GM19452 (cell line): Measurements from ENCODE around the gene GLIPR1L1.
A peak's percentile ranks its signal among the peaks of the same experiment; 100 is the strongest.

ENCODE experiments used
- ATAC-seq: cut with Tn5 transposase; IDR thresholded peaks from one replicate; pipeline ENCODE4 v1.9.1; 2021; ENCODE audit not compliant: unreplicated experiment

The GLIPR1L1 gene

GRCh38 chr12:75334384-75335030 lies at the start of gene GLIPR1L1:
Gene GLIPR1L1 (plus strand): TSS chr12:75334670. CDS start chr12:75334729, 59 bp downstream.
- ATAC-seq, result peak; percentile 59

GRCh38 chr12:75288860-75289259 lies 45.6 kb upstream of the GLIPR1L1 start:
- no peak for ATAC-seq

- ATAC-seq, result no peak
These were observed 44.7 kb upstream of the GLIPR1L1 start for GRCh38 chr12:75289753-75290152.

GRCh38 chr12:75291014-75291413 lies 43.5 kb upstream of the GLIPR1L1 start:
- ATAC-seq, result no peak

- ATAC-seq, result no peak
These were observed 40.1 kb upstream of the GLIPR1L1 start for GRCh38 chr12:75294336-75294735.

- no peak for ATAC-seq
These were observed 39.7 kb upstream of the GLIPR1L1 start for GRCh38 chr12:75294797-75295196.

- no peak for ATAC-seq
These were observed 32.2 kb upstream of the GLIPR1L1 start for GRCh38 chr12:75302225-75302624.

- ATAC-seq, result no peak
These were observed 31.7 kb upstream of the GLIPR1L1 start for GRCh38 chr12:75302781-75303180.

GRCh38 chr12:75305412-75306332 lies 28.8 kb upstream of the GLIPR1L1 start:
- ATAC-seq, result no peak

GRCh38 chr12:75308279-75308678 lies 26.2 kb upstream of the GLIPR1L1 start:
- ATAC-seq, result no peak

GRCh38 chr12:75311369-75311768 lies 23.1 kb upstream of the GLIPR1L1 start:
- no peak for ATAC-seq

- no peak for ATAC-seq
These were observed 19.0 kb upstream of the GLIPR1L1 start for GRCh38 chr12:75315518-75315917.

- ATAC-seq, result no peak
These were observed 16.7 kb upstream of the GLIPR1L1 start for GRCh38 chr12:75317784-75318183.

GRCh38 chr12:75322464-75322863 lies 12.0 kb upstream of the GLIPR1L1 start:
- ATAC-seq, result no peak

- no peak for ATAC-seq
These were observed 10.8 kb upstream of the GLIPR1L1 start for GRCh38 chr12:75323663-75324062.

GRCh38 chr12:75327642-75328041 lies 6.8 kb upstream of the GLIPR1L1 start:
- no peak for ATAC-seq

GRCh38 chr12:75329918-75330826 lies 4.3 kb upstream of the GLIPR1L1 start, which contains the start of gene CAPS2:
Gene CAPS2 (minus strand): TSS chr12:75330324. CDS start chr12:75326498, 3,826 bp downstream.
- ATAC-seq, result peak; percentile 86

- peak; percentile 52 for ATAC-seq
These were observed 3.4 kb downstream of the GLIPR1L1 start for GRCh38 chr12:75337905-75338304.

GRCh38 chr12:75341873-75342272 lies 7.4 kb downstream of the GLIPR1L1 start:
- ATAC-seq, result no peak

GRCh38 chr12:75345531-75345930 lies 11.1 kb downstream of the GLIPR1L1 start:
- ATAC-seq, result no peak

GRCh38 chr12:75346215-75346614 lies 11.7 kb downstream of the GLIPR1L1 start:
- ATAC-seq, result peak; percentile 56
